HG02763 (cell line): ENCODE data around the gene ZBTB24.

Source experiments
- ATAC-seq: cut with Tn5 transposase; IDR thresholded peaks from one replicate; pipeline ENCODE4 v1.9.1; 2021; ENCODE audit warnings: mild to moderate bottlenecking, moderate library complexity; ENCODE audit not compliant: unreplicated experiment

The ZBTB24 gene

GRCh38 chr6:109503327-109504224, 20.6 kb upstream of the ZBTB24 start:
- ATAC-seq: no peak

DNA sequence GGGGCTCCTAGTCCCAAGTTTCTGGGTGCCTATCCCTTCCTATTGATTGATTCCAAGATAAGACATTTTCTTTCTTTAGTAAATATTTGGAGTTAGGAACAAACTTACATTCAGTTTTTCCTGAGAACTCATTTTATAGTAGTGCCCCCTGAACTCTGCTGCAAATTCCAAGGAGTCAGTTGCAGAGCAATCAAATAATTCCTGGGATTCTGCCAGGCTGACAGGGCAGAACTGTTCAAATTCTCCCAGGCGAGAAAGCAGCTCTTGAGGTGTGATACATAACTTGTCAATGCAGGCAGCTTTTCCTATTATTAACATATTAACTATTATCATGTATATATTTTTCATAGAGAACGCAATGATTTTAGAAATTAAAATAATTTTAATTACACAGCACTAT, 15.9 kb upstream of the ZBTB24 start:
- no peak for ATAC-seq

DNA sequence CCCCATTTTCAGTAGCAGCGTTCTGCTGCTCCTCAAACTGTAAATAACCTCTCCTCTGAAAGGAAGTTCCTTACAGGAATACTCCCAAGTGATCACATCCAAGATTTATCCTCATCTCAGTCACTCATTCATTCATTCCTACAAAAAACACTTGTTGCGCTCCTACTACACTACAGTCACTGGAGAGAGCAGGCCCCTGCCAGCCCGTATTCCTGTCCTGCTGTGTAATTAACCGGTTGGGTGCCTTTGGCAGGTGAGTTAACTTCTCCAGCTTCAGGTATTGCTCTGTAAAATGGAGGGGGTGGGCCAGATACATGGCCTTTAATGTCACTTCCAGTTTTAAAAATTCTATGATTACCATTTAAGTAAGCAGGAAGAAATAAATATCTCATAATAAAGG, 15.0 kb upstream of the ZBTB24 start:
- no peak for ATAC-seq

DNA sequence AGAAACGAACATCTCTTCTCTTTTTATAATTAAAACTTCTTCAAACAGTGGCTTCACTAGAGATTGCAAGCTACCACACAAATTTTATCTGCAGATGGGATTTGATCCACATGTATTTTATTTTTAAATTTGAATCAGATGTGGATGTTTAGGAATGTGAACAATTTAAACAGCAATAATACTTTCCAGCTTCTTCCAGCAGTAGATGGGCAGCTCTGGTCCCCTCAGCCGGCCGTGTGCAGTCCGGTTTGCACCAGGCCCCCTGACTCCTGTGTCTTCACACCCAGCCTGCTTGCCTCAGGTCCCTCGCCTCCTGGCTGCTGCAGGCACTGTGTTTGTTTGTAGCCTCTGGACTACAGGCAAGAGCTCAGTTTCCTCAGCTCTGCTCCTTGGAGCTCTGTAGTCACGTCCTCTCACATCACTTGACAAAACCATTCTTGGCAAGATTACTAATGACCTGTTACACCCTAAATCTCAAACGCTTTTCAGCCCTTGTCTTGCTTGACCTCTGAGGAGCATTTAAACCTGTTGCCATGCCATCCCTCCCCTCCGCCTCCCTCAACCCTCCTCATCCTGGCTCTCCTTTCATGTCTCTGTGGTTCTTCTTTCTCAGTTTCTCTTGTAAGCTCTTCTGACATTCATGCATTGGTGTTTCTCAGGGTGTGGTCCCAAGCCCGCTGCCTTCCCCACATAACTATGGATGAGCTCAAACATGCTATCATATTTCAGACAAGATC, 13.2 kb upstream of the ZBTB24 start:
- no peak for ATAC-seq

- ATAC-seq: no peak
These were observed 10.8 kb upstream of the ZBTB24 start for GRCh38 chr6:109493865-109494264.

DNA sequence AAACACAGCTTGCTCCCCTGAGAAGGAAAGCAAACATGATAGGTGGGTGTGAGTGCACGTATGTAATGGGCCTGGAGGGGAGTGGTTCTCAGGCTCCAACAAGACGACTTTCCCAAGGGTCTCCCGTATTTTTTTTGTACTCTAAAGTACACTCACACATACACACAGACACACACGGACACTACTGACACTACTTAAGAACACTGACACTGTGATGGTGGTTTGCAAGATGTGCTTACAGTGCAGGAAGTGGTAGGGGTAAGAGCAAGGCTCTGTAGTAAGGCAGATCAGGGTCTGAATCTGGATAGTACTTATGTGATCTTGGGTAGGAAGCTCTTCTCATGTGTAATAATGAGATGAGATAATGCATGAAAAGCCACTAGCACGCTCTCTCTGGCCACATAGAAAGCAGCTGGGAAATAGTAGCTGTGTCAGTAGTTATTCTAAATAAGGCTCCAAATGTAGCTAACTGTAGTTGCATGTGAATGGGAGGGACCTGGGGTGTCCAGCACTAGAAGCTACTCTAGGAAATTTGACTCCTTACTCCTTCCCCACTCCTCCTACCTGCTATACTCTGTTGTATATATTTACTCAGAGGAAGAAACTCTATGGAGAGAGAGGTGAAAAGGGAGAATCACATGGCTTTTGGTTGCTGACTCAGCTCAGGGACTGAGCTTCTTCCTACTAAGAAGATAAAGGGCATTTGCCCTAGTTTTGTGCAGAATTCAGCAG, 8.4 kb upstream of the ZBTB24 start:
- ATAC-seq: no peak

DNA sequence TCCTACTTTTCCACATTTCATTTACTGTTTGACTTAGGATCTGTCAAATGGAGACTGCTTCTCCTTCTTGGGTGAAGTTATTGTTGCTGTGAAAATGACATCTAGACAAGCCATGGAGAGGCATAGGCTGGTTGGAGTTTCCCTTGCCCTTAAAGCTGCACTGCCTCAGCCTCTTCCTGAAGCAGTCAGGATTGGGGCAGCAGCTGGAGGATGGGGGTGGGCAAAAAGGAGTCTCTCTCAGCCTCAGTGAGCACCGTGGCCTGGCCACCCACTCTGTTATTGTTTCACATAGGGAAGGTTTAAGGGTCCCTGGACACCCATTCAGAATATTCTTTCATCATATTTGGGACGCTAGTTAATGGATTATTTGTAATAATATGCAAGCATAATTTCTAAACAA, 7.7 kb upstream of the ZBTB24 start:
- no peak for ATAC-seq

DNA sequence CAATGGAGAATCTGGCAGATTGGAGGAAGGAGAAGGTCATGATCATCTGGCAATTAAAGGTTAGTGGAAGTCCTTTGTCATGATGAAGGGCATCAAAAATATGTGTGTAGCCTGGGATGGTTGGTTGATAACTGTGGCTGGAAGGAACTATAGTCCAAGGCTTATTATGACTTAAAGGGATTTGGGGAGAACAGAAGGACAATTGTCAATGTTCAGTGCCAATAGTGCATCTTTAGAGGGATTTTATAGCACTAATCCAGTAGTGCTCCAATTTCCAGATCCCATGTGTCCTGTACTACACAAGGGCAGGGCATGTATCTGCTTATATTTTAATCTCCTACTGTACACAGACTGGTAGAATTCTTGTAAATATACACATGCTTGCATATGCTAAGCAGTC, 5.0 kb upstream of the ZBTB24 start:
- ATAC-seq: no peak

DNA sequence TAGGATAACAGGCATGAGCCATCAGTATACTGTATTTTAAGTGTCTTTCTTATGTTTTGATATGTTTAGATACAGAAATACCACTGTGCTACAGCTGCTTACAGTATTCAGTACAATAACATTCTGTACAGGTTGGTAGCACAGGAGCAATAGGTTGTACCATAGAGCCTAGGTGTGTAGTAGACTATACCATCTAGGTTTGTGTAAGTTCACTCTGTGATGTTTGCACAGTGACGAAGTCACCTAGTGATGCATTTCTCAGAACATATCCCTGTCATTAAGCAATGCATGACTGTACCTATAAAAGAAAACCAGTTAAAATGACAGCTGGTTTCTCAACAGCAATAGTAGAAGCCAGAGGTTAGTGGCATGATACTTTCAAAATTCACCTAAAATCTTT, 3.0 kb upstream of the ZBTB24 start:
- ATAC-seq: no peak

DNA sequence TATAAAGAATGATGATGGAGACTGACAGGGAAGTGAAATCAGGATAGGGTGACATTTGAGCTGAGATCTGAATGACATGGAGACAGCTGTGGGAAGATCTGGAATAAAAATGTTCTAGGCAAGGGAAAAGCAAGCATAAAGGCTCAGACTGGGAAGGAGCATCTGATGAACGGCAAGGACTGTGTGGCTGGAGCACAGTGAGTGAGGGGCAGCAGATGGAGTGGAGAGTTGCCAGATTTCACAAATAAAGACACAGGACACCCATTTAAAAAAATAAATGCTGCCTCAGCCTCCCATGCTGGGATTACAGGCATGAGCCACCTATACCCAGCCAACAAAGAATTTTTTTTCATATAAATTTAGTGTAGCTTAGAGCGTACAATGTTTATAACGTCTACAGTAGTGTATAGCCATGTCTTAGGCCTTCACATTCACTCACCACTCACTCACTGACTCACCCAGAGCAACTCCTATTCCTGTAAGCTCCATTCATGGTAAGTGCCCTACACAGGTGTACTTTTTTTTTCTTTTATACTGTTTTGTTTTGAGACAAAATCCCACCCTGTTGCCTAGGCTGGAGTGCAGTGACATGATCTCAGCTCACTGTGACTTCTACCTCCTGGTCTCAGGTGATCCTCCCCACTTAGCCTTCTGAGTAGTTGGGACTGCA, 2.4 kb upstream of the ZBTB24 start:
- no peak for ATAC-seq

DNA sequence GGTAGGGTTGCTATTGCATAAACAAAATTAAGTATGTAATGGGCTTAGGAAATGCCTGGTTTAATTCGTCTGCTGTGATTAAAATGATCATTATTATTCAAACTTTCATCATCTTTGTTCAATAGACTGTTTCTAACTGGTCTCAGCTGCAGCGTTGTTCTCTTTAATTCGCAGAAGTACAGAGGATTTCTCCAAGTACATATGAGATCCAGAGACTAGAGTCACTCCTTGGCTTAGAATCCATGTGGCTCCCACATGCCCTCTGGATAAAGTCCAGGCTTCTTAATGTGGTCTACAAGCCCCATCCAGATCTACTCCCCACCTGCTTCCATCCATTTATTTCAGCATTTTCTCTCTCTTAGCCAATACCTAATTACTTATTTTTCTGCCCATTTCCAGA, 1.1 kb upstream of the ZBTB24 start:
- no peak for ATAC-seq

DNA sequence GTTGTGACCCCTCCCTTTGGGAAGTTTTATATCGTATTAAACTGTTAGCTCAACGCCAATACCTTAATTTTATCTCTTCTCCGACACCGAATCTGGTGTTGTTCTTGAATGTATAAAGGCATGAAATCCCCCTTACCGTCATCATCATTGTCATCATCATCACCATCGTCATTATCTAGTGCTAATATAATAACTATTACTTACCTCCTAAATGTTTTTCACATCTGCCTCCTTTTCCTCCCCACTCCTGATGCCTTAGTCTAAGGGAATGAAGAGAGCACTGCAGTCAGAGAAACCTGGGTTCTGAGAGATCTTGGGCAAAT, 677 bp upstream of the ZBTB24 start:
- no peak for ATAC-seq

- ATAC-seq: no peak
These were observed 2.0 kb downstream of the ZBTB24 start for GRCh38 chr6:109480993-109481480.

GRCh38 chr6:109478841-109479624, 4.0 kb downstream of the ZBTB24 start:
- ATAC-seq: no peak

GRCh38 chr6:109478222-109478805, 4.7 kb downstream of the ZBTB24 start:
- no peak for ATAC-seq

DNA sequence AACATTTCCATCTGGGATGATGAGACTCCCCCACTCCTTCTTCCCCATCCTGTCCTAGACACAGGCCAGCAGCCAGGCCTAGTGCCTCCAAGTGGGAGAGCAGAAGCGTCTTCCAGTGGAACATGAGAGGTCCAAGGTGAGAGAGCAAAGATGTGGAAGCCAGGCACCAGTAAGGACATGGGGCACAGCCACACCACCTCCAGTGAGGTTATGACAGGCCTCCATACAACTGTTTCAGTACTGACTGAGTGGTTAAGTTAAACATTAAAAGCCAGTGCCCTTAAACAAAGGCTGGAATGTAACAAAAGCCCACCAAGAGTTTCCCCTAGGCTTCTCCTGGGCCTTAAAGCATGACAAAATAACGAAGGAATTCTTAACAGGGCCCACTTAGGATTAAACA, 5.3 kb downstream of the ZBTB24 start:
- peak; percentile 69 for ATAC-seq

DNA sequence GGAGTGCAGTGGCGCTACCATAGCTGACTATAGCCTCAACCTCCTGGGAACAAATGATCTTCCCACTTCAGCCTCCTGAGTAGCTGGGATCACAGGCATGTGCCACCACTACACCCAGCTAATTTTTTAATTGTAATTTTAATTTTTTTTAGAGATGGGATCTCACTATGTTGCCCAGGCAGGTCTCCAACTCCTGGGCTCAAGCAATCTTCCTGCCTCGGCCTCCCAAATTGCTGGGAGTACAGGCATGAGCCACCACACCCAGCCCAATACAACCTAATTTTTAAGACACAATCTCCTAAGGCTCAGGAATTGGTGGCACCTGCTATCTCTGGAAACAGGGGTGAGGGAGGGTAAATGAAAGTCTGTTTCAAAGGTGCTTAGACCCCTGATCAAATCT, 5.8 kb downstream of the ZBTB24 start:
- no peak for ATAC-seq

DNA sequence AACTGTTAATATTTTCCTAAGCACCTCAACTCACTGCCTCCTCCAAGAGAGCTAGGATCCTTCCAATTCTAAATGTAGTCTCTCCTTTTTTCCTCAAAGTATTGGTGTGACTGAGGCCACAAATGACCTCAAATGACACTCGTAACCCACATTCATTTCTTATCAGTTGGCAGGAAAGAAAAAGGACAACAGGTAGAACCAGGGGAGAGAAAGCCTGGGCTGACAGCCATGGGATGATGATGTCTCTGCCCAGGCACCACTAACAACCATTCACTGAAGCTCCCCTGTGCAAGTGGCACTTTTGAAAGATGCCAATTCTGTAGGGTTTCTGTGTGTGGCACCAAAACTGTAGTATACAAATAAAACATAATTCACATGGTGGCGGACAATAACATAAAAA, 7.4 kb downstream of the ZBTB24 start:
- no peak for ATAC-seq

GRCh38 chr6:109474995-109475394, 8.0 kb downstream of the ZBTB24 start:
- ATAC-seq: no peak

DNA sequence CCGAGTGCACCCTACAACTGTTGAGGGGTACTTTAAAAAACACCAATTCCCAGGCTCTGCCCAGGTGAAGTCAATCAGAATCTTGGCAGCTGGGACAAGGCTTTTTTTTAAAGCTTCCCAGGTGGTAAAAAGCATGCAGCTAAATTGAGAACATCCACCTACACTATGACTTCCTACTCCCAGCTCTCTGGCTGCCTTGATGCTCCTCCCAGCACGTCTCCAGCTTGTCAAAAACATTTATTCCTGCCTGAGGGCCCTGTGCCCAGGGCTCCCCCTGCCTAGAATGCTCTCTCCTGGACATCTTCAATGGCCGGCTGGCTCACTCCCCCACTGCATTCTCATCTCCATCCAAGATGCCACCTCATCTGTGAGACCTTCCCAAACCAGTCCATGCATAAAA, 9.9 kb downstream of the ZBTB24 start:
- ATAC-seq: no peak
